Progenitor cell of endocrine pancreas (in vitro differentiated cells): ENCODE data around the gene DNPEP. TPM values are rescaled to one million over a fixed set of nuclear protein-coding genes. Genes with fewer than 3 reads are reported as not detected.

ENCODE experiments used
- DNase-seq: peaks from one replicate; pipeline ENCODE4 v3.0.0; 2021; ENCODE audit warnings: low spot score; ENCODE audit not compliant: unreplicated experiment
- H3K27ac Mint-ChIP-seq: 2 replicates; pipeline ENCODE4 v1.8.0; 2021; ENCODE audit warnings: mild to moderate bottlenecking, moderate library complexity, mixed read lengths
- H3K27me3 Mint-ChIP-seq: 2 replicates; pipeline ENCODE4 v1.8.0; 2021; ENCODE audit warnings: mixed read lengths
- H3K36me3 Mint-ChIP-seq: 2 replicates; pipeline ENCODE4 v1.8.0; 2022; ENCODE audit warnings: mixed read lengths; ENCODE audit not compliant: insufficient read depth
- H3K4me1 Mint-ChIP-seq: 2 replicates; pipeline ENCODE4 v1.8.0; 2021; ENCODE audit warnings: low read depth, mixed read lengths
- H3K4me3 Mint-ChIP-seq: 2 replicates; pipeline ENCODE4 v1.8.0; 2021; ENCODE audit warnings: low read depth, mild to moderate bottlenecking, moderate library complexity, mixed read lengths
- H3K9me3 Mint-ChIP-seq: 2 replicates; pipeline ENCODE4 v1.8.0; 2021; ENCODE audit warnings: low read depth, mixed read lengths
- total RNA-seq: library from RNA; stranded (reverse); gene quantifications from 2 replicates; pipeline ENCODE4 v1.2.1, GENCODE V29; 2021
- TF ChIP-seq, protein P1 (sequence below): fragments of 200-600 bp; sonication (generic); IDR thresholded peaks from one replicate; pipeline ENCODE4 v1.5.0; 2021; ENCODE audit warnings: antibody characterized with exemption, mild to moderate bottlenecking; ENCODE audit not compliant: unreplicated experiment

The DNPEP gene
- total RNA-seq, 1 donor from 2014 or later, result 36.0 TPM

DNA sequence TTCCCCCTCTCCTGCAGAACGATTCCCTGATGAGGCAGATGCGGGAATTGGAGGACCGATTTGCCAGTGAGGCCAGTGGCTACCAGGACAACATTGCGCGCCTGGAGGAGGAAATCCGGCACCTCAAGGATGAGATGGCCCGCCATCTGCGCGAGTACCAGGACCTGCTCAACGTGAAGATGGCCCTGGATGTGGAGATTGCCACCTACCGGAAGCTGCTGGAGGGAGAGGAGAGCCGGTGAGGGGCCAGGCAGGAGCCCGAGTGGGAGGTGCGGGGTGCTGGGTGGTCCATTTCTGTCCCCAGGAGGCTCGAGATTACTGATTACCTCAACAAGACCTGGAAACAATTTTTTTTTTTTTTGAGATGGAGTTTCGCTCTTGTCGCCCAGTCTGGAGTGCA, 33.6 kb upstream of the DNPEP start:
- DNase-seq, result no peak
- Mint-ChIP-seq H3K4me1 (no peaks in the 10 kb centered on the region), H3K27ac (no peak overlapping the region), H3K36me3 (no peaks in the 10 kb centered on the region), H3K4me3 (no peak overlapping the region), H3K9me3 (no peaks in the 10 kb centered on the region), H3K27me3 (peaks cover 54% of the 10 kb centered on the region)
- TF ChIP-seq, protein P1, sequence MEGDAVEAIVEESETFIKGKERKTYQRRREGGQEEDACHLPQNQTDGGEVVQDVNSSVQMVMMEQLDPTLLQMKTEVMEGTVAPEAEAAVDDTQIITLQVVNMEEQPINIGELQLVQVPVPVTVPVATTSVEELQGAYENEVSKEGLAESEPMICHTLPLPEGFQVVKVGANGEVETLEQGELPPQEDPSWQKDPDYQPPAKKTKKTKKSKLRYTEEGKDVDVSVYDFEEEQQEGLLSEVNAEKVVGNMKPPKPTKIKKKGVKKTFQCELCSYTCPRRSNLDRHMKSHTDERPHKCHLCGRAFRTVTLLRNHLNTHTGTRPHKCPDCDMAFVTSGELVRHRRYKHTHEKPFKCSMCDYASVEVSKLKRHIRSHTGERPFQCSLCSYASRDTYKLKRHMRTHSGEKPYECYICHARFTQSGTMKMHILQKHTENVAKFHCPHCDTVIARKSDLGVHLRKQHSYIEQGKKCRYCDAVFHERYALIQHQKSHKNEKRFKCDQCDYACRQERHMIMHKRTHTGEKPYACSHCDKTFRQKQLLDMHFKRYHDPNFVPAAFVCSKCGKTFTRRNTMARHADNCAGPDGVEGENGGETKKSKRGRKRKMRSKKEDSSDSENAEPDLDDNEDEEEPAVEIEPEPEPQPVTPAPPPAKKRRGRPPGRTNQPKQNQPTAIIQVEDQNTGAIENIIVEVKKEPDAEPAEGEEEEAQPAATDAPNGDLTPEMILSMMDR, result no peak

DNA sequence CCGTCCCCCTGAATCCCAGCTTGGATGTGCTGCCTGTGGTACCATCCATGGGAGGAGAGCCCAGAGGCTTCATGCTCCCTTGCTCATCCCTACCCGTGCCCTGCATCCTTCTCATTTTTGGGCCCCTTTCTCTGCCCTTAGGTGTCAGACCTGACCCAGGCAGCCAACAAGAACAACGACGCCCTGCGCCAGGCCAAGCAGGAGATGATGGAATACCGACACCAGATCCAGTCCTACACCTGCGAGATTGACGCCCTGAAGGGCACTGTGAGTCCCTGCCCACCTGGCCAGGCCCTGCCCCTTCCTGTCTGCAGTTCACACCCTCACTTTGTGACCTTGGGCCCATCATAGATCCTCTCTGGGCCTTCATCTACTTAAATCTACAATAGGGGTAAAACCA, 33.0 kb upstream of the DNPEP start:
- H3K36me3 Mint-ChIP-seq, result no peaks in the 10 kb centered on the region
- no peak overlapping the region for H3K27ac Mint-ChIP-seq
- no peak overlapping the region for H3K4me3 Mint-ChIP-seq
- TF ChIP-seq, protein P1, result no peak
- peaks cover 55% of the 10 kb centered on the region for H3K27me3 Mint-ChIP-seq
- H3K4me1 Mint-ChIP-seq, result no peaks in the 10 kb centered on the region
- no peak for DNase-seq
- no peaks in the 10 kb centered on the region for H3K9me3 Mint-ChIP-seq

DNA sequence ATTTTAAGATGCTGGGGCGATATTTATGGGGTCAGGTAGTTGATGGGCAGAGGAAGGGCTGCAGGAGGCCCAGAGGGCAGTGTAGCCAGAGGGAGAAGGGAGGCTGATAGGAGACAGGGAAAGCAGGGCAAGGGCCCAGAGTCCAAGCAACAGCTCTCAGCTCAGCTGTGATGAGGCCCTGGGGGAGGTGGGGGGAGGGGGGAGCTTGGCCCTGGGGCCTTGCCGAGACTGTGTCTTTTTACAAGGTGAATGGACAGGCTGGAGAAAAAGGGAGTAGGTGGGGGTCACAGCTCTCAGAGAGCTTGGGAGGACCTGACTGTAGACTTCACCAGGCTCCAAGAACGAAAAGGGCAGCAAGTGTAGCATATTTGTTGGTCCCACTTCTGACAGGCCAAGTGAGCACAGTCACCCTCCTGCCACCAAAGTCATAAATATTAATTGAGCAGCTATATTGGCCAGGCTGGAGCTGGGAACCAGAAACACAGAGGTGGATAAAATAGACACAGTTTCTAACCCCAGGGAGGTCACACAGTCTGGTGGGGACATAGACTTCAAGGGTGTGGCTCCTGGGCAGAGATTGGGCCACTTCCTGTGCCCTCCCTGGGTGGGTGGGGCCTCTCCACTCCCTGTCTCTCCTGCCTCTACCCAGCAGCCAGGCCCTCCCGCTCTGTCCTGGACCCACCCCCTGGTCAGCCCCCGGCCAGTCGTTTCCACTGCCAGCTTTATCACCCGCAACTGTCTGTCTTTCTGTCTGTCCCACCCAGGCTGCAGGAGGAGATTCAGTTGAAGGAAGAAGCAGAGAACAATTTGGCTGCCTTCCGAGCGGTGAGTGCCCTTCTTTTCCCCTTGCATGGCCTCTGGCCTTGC, 31.9 kb upstream of the DNPEP start:
- Mint-ChIP-seq H3K36me3 (no peaks in the 10 kb centered on the region), H3K4me3 (no peak overlapping the region), H3K9me3 (no peaks in the 10 kb centered on the region), H3K27me3 (peaks cover 62% of the 10 kb centered on the region), H3K27ac (no peak overlapping the region), H3K4me1 (no peaks in the 10 kb centered on the region)
- TF ChIP-seq, protein P1, result no peak
- no peak for DNase-seq

DNA sequence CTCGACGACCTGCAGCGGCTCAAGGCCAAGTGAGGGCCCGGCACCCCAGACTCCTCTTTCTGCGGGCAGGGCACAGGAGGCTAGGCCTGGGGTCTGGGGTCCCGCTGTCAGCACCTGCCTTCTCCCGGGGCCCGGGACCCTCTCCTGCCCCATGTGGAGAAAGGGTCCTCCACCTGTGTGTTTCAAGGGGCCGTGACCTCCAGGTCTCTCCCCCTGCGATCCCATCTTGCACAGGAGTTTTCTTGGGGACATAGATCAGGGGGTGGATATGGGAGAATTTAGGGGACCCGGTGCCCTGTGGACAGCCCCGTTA, 31.3 kb upstream of the DNPEP start:
- Mint-ChIP-seq H3K36me3 (no peaks in the 10 kb centered on the region), H3K27me3 (peaks cover 57% of the 10 kb centered on the region), H3K4me1 (no peaks in the 10 kb centered on the region), H3K9me3 (no peaks in the 10 kb centered on the region), H3K27ac (no peak overlapping the region), H3K4me3 (no peak overlapping the region)
- TF ChIP-seq, protein P1, result no peak
- DNase-seq, result no peak

DNA sequence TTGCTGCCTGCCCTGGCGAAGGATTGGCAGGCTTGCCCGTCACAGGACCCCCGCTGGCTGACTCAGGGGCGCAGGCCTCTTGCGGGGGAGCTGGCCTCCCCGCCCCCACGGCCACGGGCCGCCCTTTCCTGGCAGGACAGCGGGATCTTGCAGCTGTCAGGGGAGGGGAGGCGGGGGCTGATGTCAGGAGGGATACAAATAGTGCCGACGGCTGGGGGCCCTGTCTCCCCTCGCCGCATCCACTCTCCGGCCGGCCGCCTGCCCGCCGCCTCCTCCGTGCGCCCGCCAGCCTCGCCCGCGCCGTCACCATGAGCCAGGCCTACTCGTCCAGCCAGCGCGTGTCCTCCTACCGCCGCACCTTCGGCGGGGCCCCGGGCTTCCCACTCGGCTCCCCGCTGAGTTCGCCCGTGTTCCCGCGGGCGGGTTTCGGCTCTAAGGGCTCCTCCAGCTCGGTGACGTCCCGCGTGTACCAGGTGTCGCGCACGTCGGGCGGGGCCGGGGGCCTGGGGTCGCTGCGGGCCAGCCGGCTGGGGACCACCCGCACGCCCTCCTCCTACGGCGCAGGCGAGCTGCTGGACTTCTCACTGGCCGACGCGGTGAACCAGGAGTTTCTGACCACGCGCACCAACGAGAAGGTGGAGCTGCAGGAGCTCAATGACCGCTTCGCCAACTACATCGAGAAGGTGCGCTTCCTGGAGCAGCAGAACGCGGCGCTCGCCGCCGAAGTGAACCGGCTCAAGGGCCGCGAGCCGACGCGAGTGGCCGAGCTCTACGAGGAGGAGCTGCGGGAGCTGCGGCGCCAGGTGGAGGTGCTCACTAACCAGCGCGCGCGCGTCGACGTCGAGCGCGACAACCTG, 30.7 kb upstream of the DNPEP start, which contains the start of gene DES:
DES (plus strand) TSS at position 223 of the 857 bp plus-strand sequence; CDS start at position 309, 86 bp downstream.
- peaks cover 58% of the 10 kb centered on the region for H3K27me3 Mint-ChIP-seq
- H3K4me1 Mint-ChIP-seq, result no peaks in the 10 kb centered on the region
- H3K9me3 Mint-ChIP-seq, result no peaks in the 10 kb centered on the region
- H3K4me3 Mint-ChIP-seq, result peak within 1 kb of the TSS; percentile 16
- no peak for DNase-seq
- TF ChIP-seq, protein P1, result peak; percentile 29
- H3K36me3 Mint-ChIP-seq, result no peaks in the 10 kb centered on the region
- H3K27ac Mint-ChIP-seq, result no peak within 1 kb of the TSS
